IMR-90 (cell line): ENCODE measurements around the gene CES2. TPM values are rescaled to one million over a fixed set of nuclear protein-coding genes. Genes with fewer than 3 reads are reported as not detected.

Source experiments
- ATAC-seq: fragments of 200-7000 bp; cut with Tn5 transposase; 2 replicates; pipeline ENCODE4 v1.9.1; 2020; ENCODE audit warnings: low read depth, mild to moderate bottlenecking, moderate library complexity
- BruUV-seq: library from RNA; stranded (reverse); fragments of 400-500 nt; replicated peaks from 2 replicates; lab custom pipeline; 2021; lab: Mats Ljungman, UMichigan
- CTCF ChIA-PET: fragments of 300-600 bp; formaldehyde crosslinking; extraction: SDS; loops from one replicate; lab custom pipeline; 2021; ENCODE audit warnings: antibody characterized with exemption; lab: Yijun Ruan, JAX
- POLR2A ChIA-PET: fragments of 300-600 bp; sonication (Branson Sonifier 250); formaldehyde crosslinking; loops from one replicate; lab custom pipeline; 2022; ENCODE audit warnings: antibody characterized with exemption; ENCODE audit not compliant: unreplicated experiment; lab: Charles Lee
- DNase-seq: peaks from one replicate; pipeline ENCODE4 v3.0.0; 2013
- H2AFZ ChIP-seq: replicated peaks from 2 replicates; pipeline ENCODE3; 2013; ENCODE audit warnings: low read length, mild to moderate bottlenecking; ENCODE audit not compliant: poor library complexity
- H2AK5ac ChIP-seq: 2 replicates; pipeline ENCODE4 v1.6.1; 2013; ENCODE audit warnings: low read depth, low read length, inconsistent platforms
- H2AK9ac ChIP-seq: replicated peaks from 2 replicates; pipeline ENCODE3; 2013; ENCODE audit warnings: mild to moderate bottlenecking, low read depth, low read length, moderate library complexity; ENCODE audit not compliant: poor library complexity
- H2BK120ac ChIP-seq: 2 replicates; pipeline ENCODE4 v1.6.1; 2013; ENCODE audit warnings: low read depth, low read length, inconsistent platforms
- H2BK15ac ChIP-seq: 3 replicates; pipeline ENCODE4 v1.6.1; 2013; ENCODE audit warnings: low read depth, low read length, inconsistent platforms
- H2BK20ac ChIP-seq: 2 replicates; pipeline ENCODE4 v1.6.1; 2013; ENCODE audit warnings: low read depth, mild to moderate bottlenecking, inconsistent platforms, low read length, moderate library complexity
- H2BK5ac ChIP-seq: 2 replicates; pipeline ENCODE4 v1.6.1; 2013; ENCODE audit warnings: mild to moderate bottlenecking, low read depth, low read length, inconsistent platforms; ENCODE audit not compliant: poor library complexity, severe bottlenecking
- H3K14ac ChIP-seq: replicated peaks from 2 replicates; pipeline ENCODE4 v1.6.1; 2013; ENCODE audit warnings: low read depth, low read length, inconsistent platforms
- H3K18ac ChIP-seq: 2 replicates; pipeline ENCODE4 v1.6.1; 2013; ENCODE audit warnings: low read depth, low read length, control low read depth
- H3K23ac ChIP-seq: 2 replicates; pipeline ENCODE4 v1.6.1; 2013; ENCODE audit warnings: low read depth, low read length, inconsistent platforms
- H3K27ac ChIP-seq: 2 replicates; pipeline ENCODE4 v1.5.1; 2013; ENCODE audit warnings: mild to moderate bottlenecking, control low read depth, low read length; ENCODE audit not compliant: insufficient read depth
- H3K27me3 ChIP-seq: 2 replicates; pipeline ENCODE4 v1.6.1; 2013; ENCODE audit warnings: low read length; ENCODE audit not compliant: control insufficient read depth, insufficient read depth
- H3K36me3 ChIP-seq: 2 replicates; pipeline ENCODE4 v1.6.1; 2013; ENCODE audit warnings: low read length, mixed read lengths; ENCODE audit not compliant: control insufficient read depth, insufficient read depth
- H3K4ac ChIP-seq: 2 replicates; pipeline ENCODE4 v1.6.1; 2013; ENCODE audit warnings: low read depth, low read length, inconsistent platforms
- H3K4me1 ChIP-seq: 2 replicates; pipeline ENCODE4 v1.6.1; 2013; ENCODE audit warnings: low read length, mixed read lengths; ENCODE audit not compliant: control insufficient read depth, insufficient read depth
- H3K4me2 ChIP-seq: 2 replicates; pipeline ENCODE4 v1.6.1; 2013; ENCODE audit warnings: low read depth, mild to moderate bottlenecking, control low read depth, low read length, moderate library complexity
- H3K4me3 ChIP-seq: 2 replicates; pipeline ENCODE4 v1.5.1; 2013; ENCODE audit warnings: low read depth, mild to moderate bottlenecking, control low read depth, low read length, moderate library complexity; ENCODE audit not compliant: insufficient read depth
- H3K56ac ChIP-seq: 2 replicates; pipeline ENCODE4 v1.6.1; 2013; ENCODE audit warnings: low read length, inconsistent platforms; ENCODE audit not compliant: insufficient read depth; ENCODE audit errors: extremely low read depth
- H3K79me1 ChIP-seq, 2 experiments: 2 replicates each; pipeline ENCODE4 v1.6.1; 2013; ENCODE audit warnings: low read length in 2 of 2, inconsistent platforms in 1 of 2, low read depth in 1 of 2
- H3K9ac ChIP-seq: 2 replicates; pipeline ENCODE4 v1.6.1; 2013; ENCODE audit warnings: low read depth, low read length, control low read depth
- H3K9me1 ChIP-seq: 2 replicates; pipeline ENCODE4 v1.6.1; 2013; ENCODE audit warnings: low read length, inconsistent platforms; ENCODE audit not compliant: insufficient read depth
- H3K9me3 ChIP-seq: 2 replicates; pipeline ENCODE4 v1.6.1; 2013; ENCODE audit warnings: low read length; ENCODE audit not compliant: control insufficient read depth, insufficient read depth
- H4K20me1 ChIP-seq: 2 replicates; pipeline ENCODE4 v1.6.1; 2013; ENCODE audit warnings: low read length, inconsistent platforms; ENCODE audit not compliant: insufficient read depth
- H4K5ac ChIP-seq: 2 replicates; pipeline ENCODE4 v1.6.1; 2013; ENCODE audit warnings: mild to moderate bottlenecking, low read depth, low read length, control low read depth
- H4K8ac ChIP-seq, 2 experiments: 2 replicates each; pipeline ENCODE4 v1.6.1; 2013; ENCODE audit warnings: low read depth in 2 of 2, low read length in 2 of 2, control low read depth in 1 of 2, inconsistent platforms in 1 of 2
- H4K91ac ChIP-seq: 2 replicates; pipeline ENCODE4 v1.6.1; 2013; ENCODE audit warnings: low read depth, low read length, inconsistent platforms; ENCODE audit not compliant: insufficient read depth
- POLR2A ChIP-seq: IDR thresholded peaks from 2 replicates; pipeline ENCODE4 v1.6.1; 2012; ENCODE audit warnings: mild to moderate bottlenecking, low read depth, low read length
- WGBS, 2 experiments: methylation state at CpG; one replicate each; pipeline versions ENCODE4 v1.1.5 to v1.1.7; 2013; ENCODE audit warnings: missing lambda C conversion rate in 2 of 2; ENCODE audit not compliant: insufficient read length in 1 of 2; ENCODE audit errors: extremely low coverage in 2 of 2; 5-methylcytosine and 5-hydroxymethylcytosine counted together
- dilution Hi-C: fragments of 300-500 bp; cut with HindIII; formaldehyde crosslinking; loops from one replicate; pipeline ENCODE4 v1.14.3; 2018; ENCODE audit warnings: low sequenced_read_pairs; ENCODE audit not compliant: unreplicated experiment
- in situ Hi-C: fragments of 300-500 bp; cut with MboI; formaldehyde crosslinking; loops from 3 replicates; pipeline ENCODE4 v1.14.3; 2019; ENCODE audit warnings: low sequenced_read_pairs, inconsistent platforms, mixed read lengths
- intact Hi-C: fragments of 100-400 bp; cut with micrococcal nuclease; formaldehyde crosslinking; loops from 2 replicates; pipeline ENCODE4 v1.10.0; 2022
- polyA plus RNA-seq, 3 experiments: library from polyadenylated mRNA; depleted of rRNA; stranded (reverse); fragments of >200 nt; gene quantifications; 2 replicates each; pipeline ENCODE4 v1.2.3, GENCODE V29; 2012; ENCODE audit warnings: low replicate concordance in 1 of 3
- total RNA-seq: library from RNA; depleted of rRNA; stranded (reverse); fragments of >200 nt; gene quantifications from 2 replicates; pipeline ENCODE4 v1.2.3, GENCODE V29; 2012

CES2 gene
- total and polyA plus RNA-seq, 2 of the 4 experiments (the other 2 are of a cell fraction), result 15.1 to 23.2 TPM

DNA sequence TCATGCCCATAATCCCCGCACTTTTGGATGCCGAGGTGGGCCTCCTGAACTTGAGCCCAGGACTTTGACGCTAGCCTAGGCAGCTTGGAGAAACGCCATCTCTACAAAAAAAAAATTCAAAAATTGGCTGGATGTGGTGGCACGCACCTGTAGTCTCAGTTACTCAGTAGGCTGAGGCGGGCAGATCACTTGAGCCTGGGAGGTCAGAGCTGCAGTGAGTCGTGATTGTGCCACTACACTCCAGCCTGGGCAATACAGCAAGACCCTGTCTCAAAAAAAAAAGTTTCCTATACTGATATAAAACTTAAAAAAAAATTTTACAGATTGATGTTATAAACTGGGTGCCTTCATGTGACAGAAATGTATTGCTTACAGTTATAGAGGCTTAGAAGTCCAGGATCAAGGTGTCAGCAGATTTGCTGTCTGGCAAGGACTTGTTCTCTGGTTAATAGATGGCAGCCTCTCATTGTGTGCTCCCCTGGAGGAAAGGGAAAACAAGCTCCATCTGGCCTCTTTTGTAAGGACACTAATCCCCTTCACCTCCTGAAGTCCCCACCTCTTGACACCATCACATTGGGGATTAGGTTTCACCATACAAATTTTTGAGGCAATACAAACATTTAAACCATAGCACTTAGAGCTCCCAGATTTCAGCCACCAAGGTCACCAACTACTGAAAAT, 17.3 kb downstream of the CES2 start:
- WGBS, 2 experiments, result 80% methylated on average over 1 of the region's 7 CpGs; no CpG with 5 or more reads in 1 of the 2 experiments
- no peak overlapping the region for H3K9ac ChIP-seq
- no peaks in the 10 kb centered on the region for H4K20me1 ChIP-seq
- no peak overlapping the region for H4K5ac ChIP-seq
- H2AK5ac ChIP-seq, result no peak overlapping the region
- no peaks in the 10 kb centered on the region for H3K9me1 ChIP-seq
- intact Hi-C loops, result no loop called here
- no peak overlapping the region for H4K8ac ChIP-seq
- H3K27ac ChIP-seq, result no peak overlapping the region
- H2BK120ac ChIP-seq, result no peak overlapping the region
- no peak overlapping the region for H2AK9ac ChIP-seq
- dilution Hi-C loops, result no loop called here
- peaks cover 16% of the 10 kb centered on the region for H3K27me3 ChIP-seq
- TF ChIP-seq POLR2A, result no peak
- H2BK5ac ChIP-seq, result no peak overlapping the region
- H3K14ac ChIP-seq, result no peak overlapping the region
- no peak overlapping the region for H3K56ac ChIP-seq
- no peak for DNase-seq
- no peak overlapping the region for H3K23ac ChIP-seq
- in situ Hi-C loops, result no loop called here
- H3K4ac ChIP-seq, result no peak overlapping the region
- peaks cover 2% of the 10 kb centered on the region; the same call in 1 of the 2 replicates for H3K9me3 ChIP-seq
- no peak overlapping the region for H3K4me2 ChIP-seq
- no peak overlapping the region for H3K18ac ChIP-seq
- H2AFZ ChIP-seq, result no peak overlapping the region
- no peak overlapping the region for H2BK15ac ChIP-seq
- peaks cover 5% of the 10 kb centered on the region for H3K4me1 ChIP-seq
- H3K4me3 ChIP-seq, result no peak overlapping the region
- no peaks in the 10 kb centered on the region for H3K79me1 ChIP-seq
- BruUV-seq, result no TSS peak
- no peak for ATAC-seq
- ChIA-PET CTCF (interaction anchor here (0.6 to 1.1 kb wide), 2 partner anchors 86 to 149 kb away, joined by 3 read pairs; no protein-coding TSS in a partner anchor), POLR2A (interaction anchor here (0.5 kb wide), 1 partner anchor 159 kb away, joined by 17 read pairs; no protein-coding TSS in a partner anchor)
- H3K36me3 ChIP-seq, result no peaks in the 10 kb centered on the region
- no peak overlapping the region for H2BK20ac ChIP-seq
- no peak overlapping the region for H4K91ac ChIP-seq
